ENCODE data around the gene FNDC7. TPM values are rescaled to one million over a fixed set of nuclear protein-coding genes. Genes with fewer than 3 reads are reported as not detected.

The FNDC7 gene
- total and polyA plus RNA-seq, 2 donors (not counting 3 experiments of a cell fraction or from before 2014, with no cell fraction given) = not detected

GRCh38 chr1:108747898-108748297 is 35.2 kb downstream of the FNDC7 start:
- Histone ChIP-seq H3K9ac (replicated peaks; ENCODE audit: extremely low read depth, insufficient read depth, low read length) (peak overlapping the region; percentile 95), H3K27me3 (ENCODE audit: control insufficient read depth in 2 of 2, insufficient read depth in 2 of 2, low read length in 2 of 2) (no peaks in the 10 kb centered on the region), H3K27ac (ENCODE audit: insufficient read depth, low read depth, low read length) (peak overlapping the region; percentile 89), H2AFZ (ENCODE audit: low read depth, low read length) (no peak overlapping the region), H3K4me3 (replicated peaks in 1 of 3; ENCODE audit: insufficient read depth in 1 of 3, low read depth in 1 of 3, low read length in 3 of 3) (peak overlapping the region in 2 of 3 experiments; percentile 93 to 95), H3K36me3 (ENCODE audit: control insufficient read depth in 2 of 2, extremely low read depth in 1 of 2, insufficient read depth in 2 of 2, low read length in 2 of 2) (peaks cover 0 to 3% of the 10 kb centered on the region in 2 experiments), H4K20me1 (replicated peaks; ENCODE audit: control insufficient read depth, extremely low read depth, insufficient read depth, low read length) (no peaks in the 10 kb centered on the region), H3K4me2 (ENCODE audit: insufficient read depth, low read length) (peak overlapping the region; percentile 91), H3K9me1 (replicated peaks; ENCODE audit: control insufficient read depth, extremely low read depth, insufficient read depth, low read length) (no peaks in the 10 kb centered on the region), H3K4me1 (ENCODE audit: control insufficient read depth, extremely low read depth, insufficient read depth, low read length) (peaks cover 15% of the 10 kb centered on the region), H3K79me2 (ENCODE audit: control insufficient read depth, insufficient read depth, low read length) (peaks cover 34% of the 10 kb centered on the region), H3K9me3 (replicated peaks; ENCODE audit: control insufficient read depth, insufficient read depth, low read length) (no peaks in the 10 kb centered on the region)
- no peak for FAIRE-seq
- no TSS peak for BruUV-seq (replicated peaks)
- peak; percentile 4 for DNase-seq (ENCODE audit: low read depth, low spot score)
- CTCF ChIA-PET = interaction anchor here (1.2 kb wide), 1 partner anchor 43 kb away, joined by 3 read pairs; no protein-coding TSS in a partner anchor
- dilution Hi-C loops (cut with MboI; ENCODE audit: extremely low pct_ligation_motif_present, low sequenced_read_pairs) (no loop called here), intact Hi-C loops (cut with micrococcal nuclease) (loop anchor here (1.0 to 2.0 kb wide), 2 partner anchors 56 to 157 kb away; partner anchors contain the start of gene PRPF38B)
- no peak for TF ChIP-seq MYC (IDR thresholded peaks at IDR 0.05; ENCODE audit: low read depth, low read length)
- no peak for TF ChIP-seq FOS (IDR thresholded peaks at IDR 0.05; ENCODE audit: borderline replicate concordance, insufficient read depth, low read length)
- no peak for TF ChIP-seq EZH2 (IDR thresholded peaks at IDR 0.05; ENCODE audit: borderline replicate concordance, low read depth, low read length, severe bottlenecking)
- peak; percentile 69 for TF ChIP-seq GATA2 (IDR thresholded peaks at IDR 0.05; ENCODE audit: insufficient read depth, insufficient read length, low read depth, low read length)
- POLR2A ChIA-PET = no interaction called here

- H3K9me1 ChIP-seq (replicated peaks; ENCODE audit: control insufficient read depth, extremely low read depth, insufficient read depth, low read length) = no peaks in the 10 kb centered on the region
- no peak for DNase-seq (ENCODE audit: low read depth, low spot score)
Observed at GRCh38 chr1:108749081-108749480, 36.4 kb downstream of the FNDC7 start.

More at GRCh38 chr1:108749081-108749480, 36.4 kb downstream of the FNDC7 start:
- Histone ChIP-seq H3K36me3 (ENCODE audit: control insufficient read depth in 2 of 2, extremely low read depth in 1 of 2, insufficient read depth in 2 of 2, low read length in 2 of 2) (peaks cover 0 to 5% of the 10 kb centered on the region in 2 experiments), H3K27ac (ENCODE audit: insufficient read depth, low read depth, low read length) (no peak overlapping the region), H4K20me1 (replicated peaks; ENCODE audit: control insufficient read depth, extremely low read depth, insufficient read depth, low read length) (no peaks in the 10 kb centered on the region), H3K9me3 (replicated peaks; ENCODE audit: control insufficient read depth, insufficient read depth, low read length) (no peaks in the 10 kb centered on the region), H3K27me3 (ENCODE audit: control insufficient read depth in 2 of 2, insufficient read depth in 2 of 2, low read length in 2 of 2) (no peaks in the 10 kb centered on the region), H3K79me2 (ENCODE audit: control insufficient read depth, insufficient read depth, low read length) (peaks cover 34% of the 10 kb centered on the region), H3K4me2 (ENCODE audit: insufficient read depth, low read length) (peak overlapping the region; percentile 13), H3K9ac (replicated peaks; ENCODE audit: extremely low read depth, insufficient read depth, low read length) (no peak overlapping the region), H2AFZ (ENCODE audit: low read depth, low read length) (no peak overlapping the region), H3K4me1 (ENCODE audit: control insufficient read depth, extremely low read depth, insufficient read depth, low read length) (peaks cover 15% of the 10 kb centered on the region), H3K4me3 (replicated peaks in 1 of 3; ENCODE audit: insufficient read depth in 1 of 3, low read depth in 1 of 3, low read length in 3 of 3) (no peak overlapping the region)
- dilution Hi-C loops (cut with MboI; ENCODE audit: extremely low pct_ligation_motif_present, low sequenced_read_pairs) (no loop called here), intact Hi-C loops (cut with micrococcal nuclease) (no loop called here)
- CTCF ChIA-PET = no interaction called here
- POLR2A ChIA-PET = no interaction called here
- BruUV-seq (replicated peaks) = no TSS peak
- TF ChIP-seq MAX (IDR thresholded peaks at IDR 0.05; ENCODE audit: insufficient read depth, insufficient read length) (no peak), EZH2 (IDR thresholded peaks at IDR 0.05; ENCODE audit: borderline replicate concordance, low read depth, low read length, severe bottlenecking) (no peak), JUN (IDR thresholded peaks at IDR 0.05; ENCODE audit: borderline replicate concordance, insufficient read depth, insufficient read length, low read depth) (no peak), FOS (IDR thresholded peaks at IDR 0.05; ENCODE audit: borderline replicate concordance, insufficient read depth, low read length) (no peak), POLR2AphosphoS5 (IDR thresholded peaks at IDR 0.05; ENCODE audit: insufficient read depth, low read depth, low read length) (no peak)
- FAIRE-seq = no peak
